ENCODE measurements around the gene MRGPRF. TPM values are rescaled to one million over a fixed set of nuclear protein-coding genes. Genes with fewer than 3 reads are reported as not detected.
A peak's percentile ranks its signal among the peaks of the same experiment; 100 is the strongest.

The MRGPRF gene
- total RNA-seq, 2 donors from 2014 or later = 20.0 to 53.3 TPM

GRCh38 chr11:68978931-68979594 lies 34.0 kb downstream of the MRGPRF start:
- no peaks in the 10 kb centered on the region for H3K27me3 ChIP-seq (replicated peaks; ENCODE audit: insufficient read depth)
- no peaks in the 10 kb centered on the region for H3K9me3 ChIP-seq
- TF ChIP-seq POLR2A (IDR thresholded peaks at IDR 0.05) (no peak), POLR2AphosphoS5 (IDR thresholded peaks at IDR 0.05) (no peak), CTCF (IDR thresholded peaks at IDR 0.05) (no peak)
- peak overlapping the region in 1 of 2 donors; percentile 2 for H3K27ac ChIP-seq
- H3K4me1 ChIP-seq (replicated peaks) = peaks cover 10% of the 10 kb centered on the region
- intact Hi-C loops (cut with DNase I) = no loop called here
- no peaks in the 10 kb centered on the region for H3K36me3 ChIP-seq
- H3K4me3 ChIP-seq = no peak overlapping the region
- WGBS = 72% methylated on average over 15 of the region's 15 CpGs
- no peak for DNase-seq (ENCODE audit: low spot score)

- H3K4me3 ChIP-seq = no peak overlapping the region
- intact Hi-C loops (cut with DNase I) = no loop called here
- H3K27me3 ChIP-seq (replicated peaks; ENCODE audit: insufficient read depth) = no peaks in the 10 kb centered on the region
- no peak for DNase-seq (ENCODE audit: low spot score)
- peak overlapping the region in 1 of 2 donors; percentile 2 for H3K27ac ChIP-seq
- no peaks in the 10 kb centered on the region for H3K9me3 ChIP-seq
- no peak for TF ChIP-seq POLR2A (IDR thresholded peaks at IDR 0.05)
- no peak for TF ChIP-seq POLR2AphosphoS5 (IDR thresholded peaks at IDR 0.05)
- no peak for TF ChIP-seq CTCF (IDR thresholded peaks at IDR 0.05)
- 57% methylated on average over 5 of the region's 5 CpGs for WGBS
- H3K4me1 ChIP-seq (replicated peaks) = peaks cover 10% of the 10 kb centered on the region
- H3K36me3 ChIP-seq = no peaks in the 10 kb centered on the region
These were observed 34.5 kb downstream of the MRGPRF start for GRCh38 chr11:68978626-68978930.

- no peaks in the 10 kb centered on the region for H3K27me3 ChIP-seq (replicated peaks; ENCODE audit: insufficient read depth)
- H3K9me3 ChIP-seq = no peaks in the 10 kb centered on the region
- no peak overlapping the region for H3K4me3 ChIP-seq
- TF ChIP-seq POLR2A (IDR thresholded peaks at IDR 0.05) (no peak), CTCF (IDR thresholded peaks at IDR 0.05) (no peak), POLR2AphosphoS5 (IDR thresholded peaks at IDR 0.05) (no peak)
- 74% methylated on average over 14 of the region's 14 CpGs for WGBS
- intact Hi-C loops (cut with DNase I) = no loop called here
- no peaks in the 10 kb centered on the region for H3K36me3 ChIP-seq
- H3K27ac ChIP-seq = peak overlapping the region in 1 of 2 donors; percentile 43
- peaks cover 10% of the 10 kb centered on the region for H3K4me1 ChIP-seq (replicated peaks)
- no peak for DNase-seq (ENCODE audit: low spot score)
These were observed 35.0 kb downstream of the MRGPRF start for GRCh38 chr11:68977781-68978625.

- Histone ChIP-seq H3K27me3 (replicated peaks; ENCODE audit: insufficient read depth) (no peaks in the 10 kb centered on the region), H3K36me3 (no peaks in the 10 kb centered on the region), H3K27ac (peak overlapping the region; percentile 43 to 53), H3K4me1 (replicated peaks) (peaks cover 10% of the 10 kb centered on the region), H3K4me3 (no peak overlapping the region), H3K9me3 (no peaks in the 10 kb centered on the region)
- TF ChIP-seq POLR2A (IDR thresholded peaks at IDR 0.05) = no peak
- TF ChIP-seq POLR2AphosphoS5 (IDR thresholded peaks at IDR 0.05) = peak; percentile 51
- 51% methylated on average over 4 of the region's 4 CpGs for WGBS
- DNase-seq (ENCODE audit: low spot score) = no peak
- intact Hi-C loops (cut with DNase I) = no loop called here
These were observed 36.5 kb downstream of the MRGPRF start for GRCh38 chr11:68976563-68976962.

GRCh38 chr11:68976095-68976494 lies 37.0 kb downstream of the MRGPRF start:
- Histone ChIP-seq H3K36me3 (no peaks in the 10 kb centered on the region), H3K9me3 (no peaks in the 10 kb centered on the region), H3K27me3 (replicated peaks; ENCODE audit: insufficient read depth) (no peaks in the 10 kb centered on the region), H3K27ac (peak overlapping the region; percentile 43 to 53), H3K4me3 (no peak overlapping the region), H3K4me1 (replicated peaks) (peaks cover 10% of the 10 kb centered on the region)
- no peak for TF ChIP-seq POLR2A (IDR thresholded peaks at IDR 0.05)
- no peak for TF ChIP-seq POLR2AphosphoS5 (IDR thresholded peaks at IDR 0.05)
- TF ChIP-seq CTCF (IDR thresholded peaks at IDR 0.05) = no peak
- WGBS = 54% methylated on average over 4 of the region's 4 CpGs
- intact Hi-C loops (cut with DNase I) = no loop called here
- no peak for DNase-seq (ENCODE audit: low spot score)
